IMR-90 (cell line): ENCODE measurements around the gene CECR2. TPM values are rescaled to one million over a fixed set of nuclear protein-coding genes. Genes with fewer than 3 reads are reported as not detected.

Source experiments
- ATAC-seq: fragments of 200-7000 bp; cut with Tn5 transposase; 2 replicates; pipeline ENCODE4 v1.9.1; 2020; ENCODE audit warnings: low read depth, mild to moderate bottlenecking, moderate library complexity
- BruUV-seq: library from RNA; stranded (reverse); fragments of 400-500 nt; replicated peaks from 2 replicates; lab custom pipeline; 2021; lab: Mats Ljungman, UMichigan
- CTCF ChIA-PET: fragments of 300-600 bp; formaldehyde crosslinking; extraction: SDS; loops from one replicate; lab custom pipeline; 2021; ENCODE audit warnings: antibody characterized with exemption; lab: Yijun Ruan, JAX
- POLR2A ChIA-PET: fragments of 300-600 bp; sonication (Branson Sonifier 250); formaldehyde crosslinking; loops from one replicate; lab custom pipeline; 2022; ENCODE audit warnings: antibody characterized with exemption; ENCODE audit not compliant: unreplicated experiment; lab: Charles Lee
- DNase-seq: peaks from one replicate; pipeline ENCODE4 v3.0.0; 2013
- H2AFZ ChIP-seq: replicated peaks from 2 replicates; pipeline ENCODE3; 2013; ENCODE audit warnings: low read length, mild to moderate bottlenecking; ENCODE audit not compliant: poor library complexity
- H2AK5ac ChIP-seq: 2 replicates; pipeline ENCODE4 v1.6.1; 2013; ENCODE audit warnings: low read depth, low read length, inconsistent platforms
- H2AK9ac ChIP-seq: replicated peaks from 2 replicates; pipeline ENCODE3; 2013; ENCODE audit warnings: mild to moderate bottlenecking, low read depth, low read length, moderate library complexity; ENCODE audit not compliant: poor library complexity
- H2BK120ac ChIP-seq: 2 replicates; pipeline ENCODE4 v1.6.1; 2013; ENCODE audit warnings: low read depth, low read length, inconsistent platforms
- H2BK15ac ChIP-seq: 3 replicates; pipeline ENCODE4 v1.6.1; 2013; ENCODE audit warnings: low read depth, low read length, inconsistent platforms
- H2BK20ac ChIP-seq: 2 replicates; pipeline ENCODE4 v1.6.1; 2013; ENCODE audit warnings: low read depth, mild to moderate bottlenecking, inconsistent platforms, low read length, moderate library complexity
- H2BK5ac ChIP-seq: 2 replicates; pipeline ENCODE4 v1.6.1; 2013; ENCODE audit warnings: mild to moderate bottlenecking, low read depth, low read length, inconsistent platforms; ENCODE audit not compliant: poor library complexity, severe bottlenecking
- H3K14ac ChIP-seq: replicated peaks from 2 replicates; pipeline ENCODE4 v1.6.1; 2013; ENCODE audit warnings: low read depth, low read length, inconsistent platforms
- H3K18ac ChIP-seq: 2 replicates; pipeline ENCODE4 v1.6.1; 2013; ENCODE audit warnings: low read depth, low read length, control low read depth
- H3K23ac ChIP-seq: 2 replicates; pipeline ENCODE4 v1.6.1; 2013; ENCODE audit warnings: low read depth, low read length, inconsistent platforms
- H3K27ac ChIP-seq: 2 replicates; pipeline ENCODE4 v1.5.1; 2013; ENCODE audit warnings: mild to moderate bottlenecking, control low read depth, low read length; ENCODE audit not compliant: insufficient read depth
- H3K27me3 ChIP-seq: 2 replicates; pipeline ENCODE4 v1.6.1; 2013; ENCODE audit warnings: low read length; ENCODE audit not compliant: control insufficient read depth, insufficient read depth
- H3K36me3 ChIP-seq: 2 replicates; pipeline ENCODE4 v1.6.1; 2013; ENCODE audit warnings: low read length, mixed read lengths; ENCODE audit not compliant: control insufficient read depth, insufficient read depth
- H3K4ac ChIP-seq: 2 replicates; pipeline ENCODE4 v1.6.1; 2013; ENCODE audit warnings: low read depth, low read length, inconsistent platforms
- H3K4me1 ChIP-seq: 2 replicates; pipeline ENCODE4 v1.6.1; 2013; ENCODE audit warnings: low read length, mixed read lengths; ENCODE audit not compliant: control insufficient read depth, insufficient read depth
- H3K4me2 ChIP-seq: 2 replicates; pipeline ENCODE4 v1.6.1; 2013; ENCODE audit warnings: low read depth, mild to moderate bottlenecking, control low read depth, low read length, moderate library complexity
- H3K4me3 ChIP-seq: 2 replicates; pipeline ENCODE4 v1.5.1; 2013; ENCODE audit warnings: low read depth, mild to moderate bottlenecking, control low read depth, low read length, moderate library complexity; ENCODE audit not compliant: insufficient read depth
- H3K56ac ChIP-seq: 2 replicates; pipeline ENCODE4 v1.6.1; 2013; ENCODE audit warnings: low read length, inconsistent platforms; ENCODE audit not compliant: insufficient read depth; ENCODE audit errors: extremely low read depth
- H3K79me1 ChIP-seq, 2 experiments: 2 replicates each; pipeline ENCODE4 v1.6.1; 2013; ENCODE audit warnings: low read length in 2 of 2, inconsistent platforms in 1 of 2, low read depth in 1 of 2
- H3K9ac ChIP-seq: 2 replicates; pipeline ENCODE4 v1.6.1; 2013; ENCODE audit warnings: low read depth, low read length, control low read depth
- H3K9me1 ChIP-seq: 2 replicates; pipeline ENCODE4 v1.6.1; 2013; ENCODE audit warnings: low read length, inconsistent platforms; ENCODE audit not compliant: insufficient read depth
- H3K9me3 ChIP-seq: 2 replicates; pipeline ENCODE4 v1.6.1; 2013; ENCODE audit warnings: low read length; ENCODE audit not compliant: control insufficient read depth, insufficient read depth
- H4K20me1 ChIP-seq: 2 replicates; pipeline ENCODE4 v1.6.1; 2013; ENCODE audit warnings: low read length, inconsistent platforms; ENCODE audit not compliant: insufficient read depth
- H4K5ac ChIP-seq: 2 replicates; pipeline ENCODE4 v1.6.1; 2013; ENCODE audit warnings: mild to moderate bottlenecking, low read depth, low read length, control low read depth
- H4K8ac ChIP-seq, 2 experiments: 2 replicates each; pipeline ENCODE4 v1.6.1; 2013; ENCODE audit warnings: low read depth in 2 of 2, low read length in 2 of 2, control low read depth in 1 of 2, inconsistent platforms in 1 of 2
- H4K91ac ChIP-seq: 2 replicates; pipeline ENCODE4 v1.6.1; 2013; ENCODE audit warnings: low read depth, low read length, inconsistent platforms; ENCODE audit not compliant: insufficient read depth
- CEBPB ChIP-seq: IDR thresholded peaks from 2 replicates; pipeline ENCODE4 v1.6.1; 2012; ENCODE audit warnings: low read depth, low read length, improper control_type of control experiment
- CHD1 ChIP-seq: IDR thresholded peaks from 2 replicates; pipeline ENCODE4 v1.6.1; 2012; ENCODE audit warnings: low read depth, low read length, improper control_type of control experiment
- MAZ ChIP-seq: IDR thresholded peaks from 2 replicates; pipeline ENCODE4 v1.6.1; 2012; ENCODE audit warnings: low read depth, mild to moderate bottlenecking, low read length, improper control_type of control experiment, moderate library complexity, borderline replicate concordance
- RFX5 ChIP-seq: IDR thresholded peaks from 2 replicates; pipeline ENCODE4 v1.8.0; 2012; ENCODE audit warnings: low read depth, mild to moderate bottlenecking, low read length, moderate library complexity
- WGBS, 2 experiments: methylation state at CpG; one replicate each; pipeline versions ENCODE4 v1.1.5 to v1.1.7; 2013; ENCODE audit warnings: missing lambda C conversion rate in 2 of 2; ENCODE audit not compliant: insufficient read length in 1 of 2; ENCODE audit errors: extremely low coverage in 2 of 2; 5-methylcytosine and 5-hydroxymethylcytosine counted together
- dilution Hi-C: fragments of 300-500 bp; cut with HindIII; formaldehyde crosslinking; loops from one replicate; pipeline ENCODE4 v1.14.3; 2018; ENCODE audit warnings: low sequenced_read_pairs; ENCODE audit not compliant: unreplicated experiment
- in situ Hi-C: fragments of 300-500 bp; cut with MboI; formaldehyde crosslinking; loops from 3 replicates; pipeline ENCODE4 v1.14.3; 2019; ENCODE audit warnings: low sequenced_read_pairs, inconsistent platforms, mixed read lengths
- intact Hi-C: fragments of 100-400 bp; cut with micrococcal nuclease; formaldehyde crosslinking; loops from 2 replicates; pipeline ENCODE4 v1.10.0; 2022
- polyA plus RNA-seq, 3 experiments: library from polyadenylated mRNA; depleted of rRNA; stranded (reverse); fragments of >200 nt; gene quantifications; 2 replicates each; pipeline ENCODE4 v1.2.3, GENCODE V29; 2012; ENCODE audit warnings: low replicate concordance in 1 of 3
- total RNA-seq: library from RNA; depleted of rRNA; stranded (reverse); fragments of >200 nt; gene quantifications from 2 replicates; pipeline ENCODE4 v1.2.3, GENCODE V29; 2012

The CECR2 gene
- total and polyA plus RNA-seq, 2 of the 4 experiments (the other 2 are of a cell fraction): under 0.01 TPM; not detected in 1

DNA sequence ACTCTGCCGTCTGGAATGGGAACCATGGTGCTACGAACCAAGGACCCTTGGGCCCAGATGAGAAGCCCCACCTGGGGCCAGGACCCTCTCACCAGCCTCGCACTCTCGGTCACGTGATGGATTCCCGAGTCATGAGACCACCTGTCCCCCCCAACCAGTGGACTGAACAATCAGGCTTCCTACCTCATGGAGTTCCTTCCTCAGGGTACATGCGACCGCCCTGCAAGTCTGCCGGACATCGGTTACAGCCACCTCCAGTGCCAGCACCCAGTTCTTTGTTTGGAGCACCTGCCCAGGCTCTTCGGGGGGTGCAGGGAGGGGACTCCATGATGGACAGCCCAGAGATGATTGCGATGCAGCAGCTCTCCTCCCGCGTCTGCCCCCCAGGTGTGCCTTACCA, 173.2 kb downstream of the CECR2 start:
- H4K8ac ChIP-seq: no peak overlapping the region
- no peak overlapping the region for H2AK5ac ChIP-seq
- no peak overlapping the region for H3K4me2 ChIP-seq
- DNase-seq (no peak), ATAC-seq (no peak)
- WGBS, 2 experiments: 80% methylated on average over 10 of the region's 14 CpGs; no CpG with 5 or more reads in 1 of the 2 experiments
- no peaks in the 10 kb centered on the region for H3K9me3 ChIP-seq
- POLR2A ChIA-PET: no interaction called here
- H3K36me3 ChIP-seq: no peaks in the 10 kb centered on the region
- no peak overlapping the region for H3K4me3 ChIP-seq
- dilution Hi-C loops (no loop called here), in situ Hi-C loops (no loop called here), intact Hi-C loops (no loop called here)
- H3K23ac ChIP-seq: no peak overlapping the region
- no peak overlapping the region for H3K56ac ChIP-seq
- no peaks in the 10 kb centered on the region for H3K4me1 ChIP-seq
- no peak overlapping the region for H3K27ac ChIP-seq
- peaks cover 1% of the 10 kb centered on the region; the same call in 1 of the 2 replicates for H3K27me3 ChIP-seq
- H2BK5ac ChIP-seq: no peak overlapping the region
- H4K5ac ChIP-seq: no peak overlapping the region
- H4K20me1 ChIP-seq: no peaks in the 10 kb centered on the region
- H2BK15ac ChIP-seq: no peak overlapping the region
- no peak overlapping the region for H3K14ac ChIP-seq
- H3K18ac ChIP-seq: no peak overlapping the region
- H2AK9ac ChIP-seq: no peak overlapping the region
- H2BK20ac ChIP-seq: no peak overlapping the region
- no peak overlapping the region for H4K91ac ChIP-seq
- H2BK120ac ChIP-seq: no peak overlapping the region
- H3K4ac ChIP-seq: no peak overlapping the region
- H3K9ac ChIP-seq: no peak overlapping the region
- no peak for TF ChIP-seq CEBPB
- TF ChIP-seq MAZ: no peak
- no peak for TF ChIP-seq RFX5
- no peak for TF ChIP-seq CHD1
- H3K79me1 ChIP-seq: no peaks in the 10 kb centered on the region
- no TSS peak for BruUV-seq
- H3K9me1 ChIP-seq: no peaks in the 10 kb centered on the region
- CTCF ChIA-PET: no interaction called here
- H2AFZ ChIP-seq: no peak overlapping the region
